CD4-positive, CD25-positive, alpha-beta regulatory T cell (primary cell): ENCODE data around the gene ASIC2. TPM values are rescaled to one million over a fixed set of nuclear protein-coding genes. Genes with fewer than 3 reads are reported as not detected.

ENCODE experiments used
- ATAC-seq, 2 donors: fragments of 150-1000 bp; cut with Tn5 transposase; one replicate each; pipeline ENCODE4 v1.10.0; 2021; ENCODE audit warnings: low read depth in 2 of 2, moderate number of reproducible peaks in 2 of 2, moderate library complexity in 1 of 2
- DNase-seq, 3 donors: peaks; one replicate each; pipeline versions ENCODE4 v3.0.0 to v3.0.0-alpha.2; 2012 to 2022; ENCODE audit warnings: mixed read lengths in 1 of 3
- H3K27ac ChIP-seq: one replicate; pipeline ENCODE4 v1.7.0; 2013; ENCODE audit warnings: mild to moderate bottlenecking, low read length; ENCODE audit not compliant: insufficient read depth, poor library complexity, severe bottlenecking
- H3K27me3 ChIP-seq: one replicate; pipeline ENCODE4 v1.7.0; 2013; ENCODE audit warnings: low read length; ENCODE audit not compliant: control insufficient read depth, insufficient read depth
- H3K36me3 ChIP-seq: one replicate; pipeline ENCODE4 v1.7.0; 2013; ENCODE audit warnings: mild to moderate bottlenecking, low read length, moderate library complexity; ENCODE audit not compliant: control insufficient read depth, insufficient read depth
- H3K4me1 ChIP-seq: 2 replicates; pipeline ENCODE4 v1.7.0; 2013; ENCODE audit warnings: mild to moderate bottlenecking, low read length; ENCODE audit not compliant: insufficient read depth, control insufficient read depth, poor library complexity, severe bottlenecking
- H3K4me3 ChIP-seq: one replicate; pipeline ENCODE4 v1.7.0; 2013; ENCODE audit warnings: low read depth, mild to moderate bottlenecking, low read length, moderate library complexity
- H3K9me3 ChIP-seq, 2 experiments: 1 replicate in 1 of 2; 2 replicates in 1 of 2; pipeline ENCODE4 v1.7.0; 2013; ENCODE audit warnings: low read length in 2 of 2, mild to moderate bottlenecking in 1 of 2, moderate library complexity in 1 of 2; ENCODE audit not compliant: control insufficient read depth in 2 of 2
- H3K27ac Mint-ChIP-seq, 3 donors: one replicate each; pipeline ENCODE4 v1.8.0; 2020 to 2022; ENCODE audit warnings: mild to moderate bottlenecking in 3 of 3, mixed read lengths in 3 of 3, moderate library complexity in 2 of 3
- H3K27me3 Mint-ChIP-seq: one replicate; pipeline ENCODE4 v1.8.0; 2022; ENCODE audit warnings: mild to moderate bottlenecking, mixed read lengths
- H3K36me3 Mint-ChIP-seq: one replicate; pipeline ENCODE4 v1.8.0; 2020; ENCODE audit warnings: mixed read lengths
- H3K4me1 Mint-ChIP-seq, 4 donors: one replicate each; pipeline ENCODE4 v1.8.0; 2020 to 2022; ENCODE audit warnings: mixed read lengths in 4 of 4, mild to moderate bottlenecking in 1 of 4
- H3K4me3 Mint-ChIP-seq, 4 donors: one replicate each; pipeline ENCODE4 v1.8.0; 2020 to 2022; ENCODE audit warnings: mild to moderate bottlenecking in 4 of 4, mixed read lengths in 4 of 4, moderate library complexity in 3 of 4
- H3K9me3 Mint-ChIP-seq, 7 donors: one replicate each; pipeline ENCODE4 v1.8.0; 2020 to 2022; ENCODE audit warnings: mixed read lengths in 7 of 7, mild to moderate bottlenecking in 3 of 7, moderate library complexity in 2 of 7
- polyA plus RNA-seq, 4 donors: library from polyadenylated mRNA; unstranded; fragments of 300-500 nt; fragmentation: Illumina TruSeq; gene quantifications; one replicate each; pipeline ENCODE4 v1.2.3, GENCODE V29; 2021
- total RNA-seq: library from RNA; stranded (reverse); gene quantifications from one replicate; pipeline ENCODE4 v1.2.3, GENCODE V29; 2022

The ASIC2 gene
- total and polyA plus RNA-seq, 5 donors from 2014 or later = not detected

DNA sequence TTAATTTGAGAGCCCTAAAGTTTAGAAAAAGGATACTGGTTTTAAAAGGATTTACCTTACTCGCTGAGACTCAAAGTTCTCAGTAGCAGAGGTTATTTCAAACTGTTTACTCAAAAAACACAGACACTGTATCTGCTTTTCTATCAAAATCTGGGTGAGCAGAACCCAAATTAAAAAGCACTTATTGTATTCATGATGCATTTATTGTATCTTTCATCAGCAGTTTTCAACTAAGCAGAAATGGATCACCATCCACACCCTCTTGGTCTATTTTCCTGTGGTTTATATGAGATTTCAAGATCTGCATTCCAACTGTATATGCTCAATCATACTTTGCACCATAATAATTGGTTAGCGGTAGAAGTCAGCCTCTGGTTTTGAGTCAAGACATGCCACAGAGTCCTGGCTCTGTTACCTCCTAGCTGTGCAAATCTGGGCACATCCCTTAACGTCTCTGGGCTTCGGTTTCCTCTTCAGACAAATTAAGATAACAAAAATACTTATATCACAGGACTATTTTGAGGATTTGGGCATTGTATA is 109.5 kb downstream of the ASIC2 start:
- Mint-ChIP-seq H3K27me3 (peaks cover 9% of the 10 kb centered on the region), H3K4me3 (no peak overlapping the region), H3K36me3 (no peaks in the 10 kb centered on the region), H3K9me3 (peaks cover 0 to 2% (median 0%) of the 10 kb centered on the region in 7 donors), H3K27ac (no peak overlapping the region), H3K4me1 (no peaks in the 10 kb centered on the region)
- H3K4me3 ChIP-seq = no peak overlapping the region
- no peak overlapping the region for H3K27ac ChIP-seq
- H3K27me3 ChIP-seq = peaks cover 2% of the 10 kb centered on the region
- DNase-seq = no peak
- no peak for ATAC-seq
- no peaks in the 10 kb centered on the region for H3K9me3 ChIP-seq
- H3K4me1 ChIP-seq = no peaks in the 10 kb centered on the region
- H3K36me3 ChIP-seq = no peaks in the 10 kb centered on the region

DNA sequence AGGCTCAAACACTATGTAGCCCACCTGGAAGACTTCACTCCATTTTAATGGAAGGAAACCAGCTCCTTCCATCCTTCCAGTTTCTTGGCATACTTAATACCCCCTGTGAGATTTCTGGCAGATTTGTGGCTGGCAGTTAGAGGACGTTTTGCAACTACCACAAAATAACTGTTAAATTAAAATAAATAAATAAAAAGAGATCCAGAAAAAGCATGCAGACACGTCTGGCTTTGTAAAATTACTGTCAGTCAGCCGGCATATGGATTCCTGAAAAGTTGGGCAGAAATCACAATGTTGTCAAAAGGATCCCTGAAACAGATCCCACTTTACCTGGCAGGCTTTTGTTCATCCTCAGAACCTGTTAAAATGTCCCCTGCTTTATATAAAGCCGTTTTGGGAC is 113.9 kb downstream of the ASIC2 start:
- H3K9me3 ChIP-seq = no peaks in the 10 kb centered on the region
- no peak for ATAC-seq
- no peak overlapping the region for H3K4me3 Mint-ChIP-seq
- H3K36me3 ChIP-seq = no peaks in the 10 kb centered on the region
- DNase-seq = no peak
- peaks cover 9% of the 10 kb centered on the region for H3K27me3 Mint-ChIP-seq
- H3K4me1 Mint-ChIP-seq = no peaks in the 10 kb centered on the region
- H3K9me3 Mint-ChIP-seq = no peaks in the 10 kb centered on the region
- H3K27ac ChIP-seq = no peak overlapping the region
- H3K27ac Mint-ChIP-seq = no peak overlapping the region
- H3K4me3 ChIP-seq = no peak overlapping the region
- H3K27me3 ChIP-seq = no peaks in the 10 kb centered on the region
- H3K36me3 Mint-ChIP-seq = no peaks in the 10 kb centered on the region
- no peaks in the 10 kb centered on the region for H3K4me1 ChIP-seq

DNA sequence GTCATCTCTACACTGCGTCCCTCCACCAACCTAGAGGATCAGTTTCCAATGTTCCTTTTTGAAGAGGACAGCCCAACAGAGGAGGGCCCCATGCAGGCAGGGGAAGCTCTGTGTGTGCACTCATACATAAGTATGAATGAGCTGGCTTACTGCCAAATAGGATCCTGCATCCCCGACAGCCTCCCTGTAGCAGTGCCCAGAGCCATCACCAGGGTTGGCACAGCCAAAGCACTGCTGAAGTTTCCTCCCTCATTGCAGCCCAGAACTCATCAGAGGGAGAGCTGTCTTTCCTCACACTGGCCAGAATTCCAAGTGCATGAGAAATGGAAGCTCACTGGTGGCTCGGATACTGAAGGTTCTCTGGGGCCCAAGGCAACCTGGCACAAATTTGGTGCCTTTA is 114.4 kb downstream of the ASIC2 start:
- DNase-seq = no peak
- H3K4me3 Mint-ChIP-seq = no peak overlapping the region
- no peak overlapping the region for H3K27ac Mint-ChIP-seq
- H3K36me3 Mint-ChIP-seq = no peaks in the 10 kb centered on the region
- Histone ChIP-seq H3K4me1 (no peaks in the 10 kb centered on the region), H3K36me3 (no peaks in the 10 kb centered on the region), H3K9me3 (no peaks in the 10 kb centered on the region), H3K27me3 (no peaks in the 10 kb centered on the region), H3K27ac (no peak overlapping the region), H3K4me3 (no peak overlapping the region)
- no peak for ATAC-seq
- no peaks in the 10 kb centered on the region for H3K9me3 Mint-ChIP-seq
- peaks cover 9% of the 10 kb centered on the region for H3K27me3 Mint-ChIP-seq
- no peaks in the 10 kb centered on the region for H3K4me1 Mint-ChIP-seq

DNA sequence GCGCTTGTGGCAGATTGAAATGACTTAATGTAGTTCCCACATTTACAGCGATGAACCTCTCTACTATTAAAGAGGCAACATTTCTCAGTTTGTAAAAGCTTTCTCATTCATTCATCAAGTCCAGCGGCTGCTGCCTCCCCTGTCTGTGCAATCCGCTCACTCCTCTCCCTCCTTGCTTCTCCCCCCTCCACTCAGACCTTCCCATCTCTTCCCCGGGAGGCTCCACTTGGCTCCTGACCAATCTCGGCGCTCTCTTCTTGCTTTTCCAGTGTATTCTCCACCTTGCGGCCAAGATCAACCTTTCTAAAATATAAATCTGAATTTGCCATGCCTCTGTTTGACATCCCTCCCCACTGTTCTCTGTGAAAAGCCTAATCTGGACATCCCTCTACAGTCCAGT is 117.5 kb downstream of the ASIC2 start:
- Mint-ChIP-seq H3K36me3 (no peaks in the 10 kb centered on the region), H3K27ac (no peak overlapping the region)

DNA sequence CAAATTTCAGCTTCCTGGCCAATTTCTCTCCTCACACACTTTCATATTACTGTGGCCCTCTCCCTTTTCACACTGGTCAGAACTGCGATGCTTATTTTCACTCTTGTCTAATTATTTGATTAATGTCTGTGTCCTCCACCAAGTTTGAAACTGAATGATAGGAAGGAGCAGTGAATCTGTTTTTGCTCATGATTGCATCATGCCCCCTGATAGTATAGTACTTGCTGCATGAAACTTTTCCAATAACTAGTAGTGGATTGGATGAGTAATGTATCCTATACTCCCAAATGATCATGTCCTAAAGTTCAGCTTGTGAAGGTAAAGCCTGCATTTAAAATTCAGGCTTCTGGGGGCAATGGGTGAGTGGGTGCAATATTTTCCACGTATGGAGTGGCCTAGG is 121.2 kb downstream of the ASIC2 start:
- H3K4me3 ChIP-seq = no peak overlapping the region
- Mint-ChIP-seq H3K4me3 (no peak overlapping the region), H3K27me3 (peaks cover under 1% of the 10 kb centered on the region), H3K36me3 (no peaks in the 10 kb centered on the region), H3K4me1 (no peaks in the 10 kb centered on the region), H3K27ac (no peak overlapping the region), H3K9me3 (peaks cover 0 to 2% (median 0%) of the 10 kb centered on the region in 7 donors)
- DNase-seq = no peak
- H3K27me3 ChIP-seq = peaks cover 3% of the 10 kb centered on the region
- ATAC-seq = no peak
- H3K4me1 ChIP-seq = no peaks in the 10 kb centered on the region
- H3K9me3 ChIP-seq = no peaks in the 10 kb centered on the region
- H3K36me3 ChIP-seq = no peaks in the 10 kb centered on the region
- H3K27ac ChIP-seq = no peak overlapping the region

More for the DNA sequence above, 117.5 kb downstream of the ASIC2 start:
- H3K36me3 ChIP-seq = no peaks in the 10 kb centered on the region
- no peak overlapping the region for H3K27ac ChIP-seq
- H3K9me3 ChIP-seq = no peaks in the 10 kb centered on the region
- no peaks in the 10 kb centered on the region for H3K27me3 ChIP-seq
- H3K27me3 Mint-ChIP-seq = peaks cover 4% of the 10 kb centered on the region
- no peaks in the 10 kb centered on the region for H3K4me1 ChIP-seq
- H3K9me3 Mint-ChIP-seq = no peaks in the 10 kb centered on the region
- H3K4me3 ChIP-seq = no peak overlapping the region
- no peaks in the 10 kb centered on the region for H3K4me1 Mint-ChIP-seq
- DNase-seq (no peak), ATAC-seq (no peak)
- no peak overlapping the region for H3K4me3 Mint-ChIP-seq

DNA sequence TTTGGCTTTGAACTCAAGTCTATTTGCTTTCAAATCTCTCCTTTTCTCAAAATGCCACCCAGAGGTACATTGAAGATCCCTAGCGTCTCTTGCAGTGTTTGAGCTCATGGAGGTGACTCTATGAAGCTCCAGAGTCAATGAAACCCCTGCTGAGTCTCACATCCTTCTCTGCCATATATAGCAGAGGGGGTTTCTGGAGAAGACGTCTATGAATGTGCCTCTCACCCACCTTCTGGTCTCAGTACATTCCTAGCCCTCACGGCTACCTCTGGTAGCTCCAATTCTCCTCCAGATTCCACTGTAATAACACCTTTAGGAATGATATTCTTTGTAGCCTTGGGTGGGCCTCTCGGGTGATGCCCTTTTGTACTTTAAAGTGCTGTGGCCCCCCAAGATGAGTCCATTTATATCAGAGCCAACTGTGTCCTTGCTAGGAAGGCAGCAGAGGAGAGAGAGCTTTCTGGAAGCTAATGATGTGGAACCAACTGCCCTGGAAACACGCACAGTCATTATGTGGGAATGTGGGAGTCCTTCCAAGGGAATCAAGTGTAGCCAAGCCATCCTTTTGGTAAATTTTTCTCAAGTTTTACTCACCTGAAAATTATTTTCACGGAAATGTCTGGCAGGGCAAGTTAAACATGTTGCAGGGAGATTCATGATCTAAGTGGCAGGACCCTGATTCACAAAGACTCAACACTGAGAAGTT is 123.4 kb downstream of the ASIC2 start:
- Mint-ChIP-seq H3K27me3 (no peaks in the 10 kb centered on the region), H3K9me3 (peaks cover 0 to 2% (median 0%) of the 10 kb centered on the region in 7 donors), H3K27ac (no peak overlapping the region), H3K4me1 (no peaks in the 10 kb centered on the region), H3K4me3 (no peak overlapping the region), H3K36me3 (no peaks in the 10 kb centered on the region)
- Histone ChIP-seq H3K27ac (no peak overlapping the region), H3K9me3 (no peaks in the 10 kb centered on the region), H3K4me1 (no peaks in the 10 kb centered on the region), H3K36me3 (no peaks in the 10 kb centered on the region), H3K4me3 (no peak overlapping the region), H3K27me3 (peaks cover 7% of the 10 kb centered on the region)
- no peak for DNase-seq
- no peak for ATAC-seq

DNA sequence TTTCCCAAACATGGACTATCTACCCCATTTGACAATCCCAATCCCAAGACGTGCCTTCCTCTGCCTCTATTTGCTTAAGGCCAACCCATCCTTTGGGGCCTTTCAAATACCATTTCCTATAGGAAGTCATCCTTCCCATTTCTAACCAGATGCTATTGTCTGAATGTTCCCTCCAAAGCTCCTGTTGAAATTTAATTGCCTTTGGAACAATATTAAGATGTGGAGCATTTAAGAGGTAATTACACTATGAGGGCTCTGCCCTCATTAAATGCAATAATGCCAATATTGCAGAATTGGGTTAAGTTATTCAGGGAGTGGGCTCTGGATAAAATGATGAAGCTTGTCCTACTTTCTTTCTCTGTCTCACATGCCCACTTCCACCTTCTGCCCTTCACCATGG is 125.4 kb downstream of the ASIC2 start:
- H3K36me3 Mint-ChIP-seq = no peaks in the 10 kb centered on the region
- no peak for DNase-seq
- H3K4me1 Mint-ChIP-seq = no peaks in the 10 kb centered on the region
- H3K9me3 ChIP-seq = no peaks in the 10 kb centered on the region
- no peak for ATAC-seq
- no peak overlapping the region for H3K4me3 Mint-ChIP-seq
- H3K27me3 ChIP-seq = peaks cover 7% of the 10 kb centered on the region
- no peaks in the 10 kb centered on the region for H3K27me3 Mint-ChIP-seq
- H3K9me3 Mint-ChIP-seq = peaks cover 0 to 2% (median 0%) of the 10 kb centered on the region in 7 donors
- H3K27ac Mint-ChIP-seq = no peak overlapping the region
- H3K36me3 ChIP-seq = no peaks in the 10 kb centered on the region
- H3K4me1 ChIP-seq = no peaks in the 10 kb centered on the region
- H3K4me3 ChIP-seq = no peak overlapping the region
- no peak overlapping the region for H3K27ac ChIP-seq

DNA sequence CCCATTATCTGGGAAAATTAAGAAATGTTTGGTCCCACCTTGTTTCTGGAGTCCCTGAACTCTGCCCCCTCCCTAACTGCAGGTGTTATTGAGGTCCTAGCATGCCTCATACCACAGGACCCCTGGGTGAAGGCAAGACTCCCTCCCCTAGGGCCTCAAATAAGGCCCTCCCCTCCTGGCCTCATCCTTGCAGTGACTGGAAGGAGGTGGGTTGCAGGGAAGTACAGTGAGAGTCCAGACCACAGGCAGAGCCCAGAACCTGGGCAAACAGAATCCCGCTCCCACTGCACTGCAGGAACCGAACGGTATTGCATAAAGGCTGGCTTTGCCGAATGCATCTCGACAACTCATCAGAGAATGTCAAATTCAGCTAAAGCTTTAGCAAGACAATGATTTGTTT is 126.6 kb downstream of the ASIC2 start:
- DNase-seq = no peak
- H3K27me3 Mint-ChIP-seq = no peaks in the 10 kb centered on the region
- Histone ChIP-seq H3K4me3 (no peak overlapping the region), H3K27ac (no peak overlapping the region), H3K4me1 (no peaks in the 10 kb centered on the region), H3K9me3 (no peaks in the 10 kb centered on the region), H3K36me3 (no peaks in the 10 kb centered on the region), H3K27me3 (peaks cover 7% of the 10 kb centered on the region)
- no peak overlapping the region for H3K27ac Mint-ChIP-seq
- no peak overlapping the region for H3K4me3 Mint-ChIP-seq
- no peaks in the 10 kb centered on the region for H3K4me1 Mint-ChIP-seq
- H3K36me3 Mint-ChIP-seq = no peaks in the 10 kb centered on the region
- no peak for ATAC-seq
- H3K9me3 Mint-ChIP-seq = peaks cover 0 to 2% (median 0%) of the 10 kb centered on the region in 7 donors
